Ovary (tissue), 3 donors: ENCODE data around the gene FAM3D.

ENCODE experiments used
- CTCF ChIP-seq, 3 donors: fragments of 450-650 bp in 2 of 3; fragments of 200-600 bp in 1 of 3; IDR thresholded peaks; one replicate each; pipeline versions ENCODE4 v1.5.1 to v1.8.0; 2016 to 2022; ENCODE audit warnings: antibody characterized with exemption in 3 of 3, mild to moderate bottlenecking in 1 of 3
- POLR2A ChIP-seq: fragments of 450-650 bp; IDR thresholded peaks from one replicate; pipeline ENCODE4 v1.6.1; 2017; ENCODE audit warnings: antibody characterized with exemption, mild to moderate bottlenecking, moderate library complexity
- donor health status: DM: no; HTN: no; CAD: no.

- TF ChIP-seq POLR2A = no peak
- TF ChIP-seq CTCF (IDR thresholded peaks at IDR 0.05) = no peak
Measured at GRCh38 chr3:58638591-58638990, 28.0 kb downstream of the FAM3D start.
